H1 (cell line): ENCODE results near the gene MARK4. TPM values are rescaled to one million over a fixed set of nuclear protein-coding genes. Genes with fewer than 3 reads are reported as not detected.

Source experiments
- CBX8 ChIP-seq: fragments of 300-800, 300-1000 bp; sonication (generic); IDR thresholded peaks from 2 replicates; pipeline ENCODE4 v1.7.1; 2016; ENCODE audit warnings: low read depth, low read length, borderline replicate concordance
- CTCF ChIP-seq, 3 experiments: IDR thresholded peaks; 1 replicate in 2 of 3; 2 replicates in 1 of 3; pipeline versions ENCODE4 v1.5.1 to v1.6.1; 2011; ENCODE audit warnings: low read length in 3 of 3, mild to moderate bottlenecking in 3 of 3, inconsistent platforms in 2 of 3, low read depth in 1 of 3, moderate library complexity in 1 of 3; ENCODE audit not compliant: insufficient read depth in 1 of 3; ENCODE audit errors: control extremely low read depth in 1 of 3
- NRF1 ChIP-seq: IDR thresholded peaks from 2 replicates; pipeline ENCODE4 v1.6.1; 2011; ENCODE audit warnings: mild to moderate bottlenecking, low read depth, low read length, improper control_type of control experiment
- SIRT6 ChIP-seq: IDR thresholded peaks from one replicate; pipeline ENCODE4 v1.7.1; 2012; ENCODE audit warnings: low read length, inconsistent platforms
- SIX5 ChIP-seq: IDR thresholded peaks from 2 replicates; pipeline ENCODE4 v1.6.1; 2011; ENCODE audit warnings: mild to moderate bottlenecking, low read depth, low read length
- polyA plus RNA-seq, 7 experiments: library from polyadenylated mRNA; depleted of rRNA in 3 of 7; stranded (reverse) in 5 of 7; unstranded in 2 of 7; fragments of >200 nt in 5 of 7; fragments of 200-250 nt in 2 of 7; gene quantifications; 1 replicate in 5 of 7; 2 replicates in 1 of 7; 4 replicates in 1 of 7; pipeline versions ENCODE4 v1.2.1 to v1.2.3, GENCODE V29; 2011 to 2013; ENCODE audit warnings: missing spikeins in 2 of 7, mixed read lengths in 2 of 7
- total RNA-seq: library from RNA; stranded (reverse); fragmentation: NEBNext Ultra II Directional; extraction: Animal tissue kit (Norgen Biotek cat#: 25700); gene quantifications from 2 replicates; pipeline ENCODE4 v1.2.1, GENCODE V29; 2021

MARK4 gene
- total and polyA plus RNA-seq, 2 of the 8 experiments (the other 6 are each of a cell fraction or from before 2014, with no cell fraction given): 12.3 to 49.8 TPM

- TF ChIP-seq CTCF (IDR thresholded peaks at IDR 0.05; ENCODE audit: control extremely low read depth in 1 of 3, insufficient read depth in 1 of 3, low read depth in 1 of 3, low read length in 3 of 3) (no peak), CBX8 (no peak), SIRT6 (no peak), SIX5 (no peak), NRF1 (no peak)
These were observed 16.2 kb downstream of the MARK4 start (continued) for GRCh38 chr19:45267296-45267695.
